ENCODE measurements around the gene DIPK1B. TPM values are rescaled to one million over a fixed set of nuclear protein-coding genes. Genes with fewer than 3 reads are reported as not detected.

The DIPK1B gene
- total RNA-seq, 1 donor from 2014 or later, result 2.2 TPM

GRCh38 chr9:136668983-136669790, 43.2 kb upstream of the DIPK1B start:
- ChIA-PET CTCF (interaction anchor here (0.6 kb wide), 1 partner anchor 1190 kb away, joined by 3 read pairs; no protein-coding TSS in a partner anchor), POLR2A (no interaction called here)
- no peaks in the 10 kb centered on the region for H3K9me3 Mint-ChIP-seq
- H3K27me3 Mint-ChIP-seq, result peaks cover 12% of the 10 kb centered on the region
- peaks cover 6% of the 10 kb centered on the region for H3K4me1 Mint-ChIP-seq
- peaks cover 5% of the 10 kb centered on the region for H3K36me3 Mint-ChIP-seq (ENCODE audit: low read depth)
- DNase-seq (no peak), ATAC-seq (ENCODE audit: low read depth) (no peak)
- no peak overlapping the region for H3K27ac Mint-ChIP-seq
- intact Hi-C loops (cut with micrococcal nuclease), result loop anchor here (2.0 to 10.0 kb wide), 2 partner anchors 18 to 46 kb away; partner anchors contain the start of genes AGPAT2 and DIPK1B
- H3K4me3 Mint-ChIP-seq, result no peak overlapping the region
- TF ChIP-seq CTCF (IDR thresholded peaks at IDR 0.05), result no peak

DNA sequence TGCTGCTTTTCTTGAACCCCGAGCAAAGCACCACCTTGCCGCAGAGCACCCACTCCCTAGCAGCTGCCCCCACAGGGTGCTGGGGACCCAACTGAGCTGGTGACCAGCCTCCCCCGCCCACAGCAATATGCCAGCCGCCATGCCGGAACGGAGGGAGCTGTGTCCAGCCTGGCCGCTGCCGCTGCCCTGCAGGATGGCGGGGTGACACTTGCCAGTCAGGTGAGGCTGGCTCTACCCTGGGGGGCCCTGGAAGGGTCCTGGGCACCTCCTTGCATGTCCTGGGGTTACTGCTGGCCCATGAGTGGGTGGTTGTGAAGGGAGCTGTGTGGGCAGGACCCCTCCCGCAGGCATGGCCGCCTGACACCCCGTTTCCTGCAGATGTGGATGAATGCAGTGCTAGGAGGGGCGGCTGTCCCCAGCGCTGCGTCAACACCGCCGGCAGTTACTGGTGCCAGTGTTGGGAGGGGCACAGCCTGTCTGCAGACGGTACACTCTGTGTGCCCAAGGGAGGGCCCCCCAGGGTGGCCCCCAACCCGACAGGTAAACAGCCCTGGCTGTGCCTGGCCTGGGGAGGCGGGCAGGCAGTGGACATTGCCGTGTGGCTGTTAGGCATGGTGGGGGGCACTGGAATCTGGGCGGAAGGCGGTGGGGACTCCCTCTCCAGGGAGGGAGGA, 42.4 kb upstream of the DIPK1B start:
- H3K4me1 Mint-ChIP-seq, result peaks cover 3% of the 10 kb centered on the region
- no peaks in the 10 kb centered on the region for H3K9me3 Mint-ChIP-seq
- CTCF ChIA-PET, result no interaction called here
- POLR2A ChIA-PET, result no interaction called here
- no peak overlapping the region for H3K4me3 Mint-ChIP-seq
- TF ChIP-seq CTCF (IDR thresholded peaks at IDR 0.05), result no peak
- intact Hi-C loops (cut with micrococcal nuclease), result loop anchor here (2.0 to 10.0 kb wide), 2 partner anchors 17 to 45 kb away; partner anchors contain the start of genes AGPAT2 and DIPK1B
- peaks cover 11% of the 10 kb centered on the region for H3K36me3 Mint-ChIP-seq (ENCODE audit: low read depth)
- DNase-seq (no peak), ATAC-seq (ENCODE audit: low read depth) (no peak)
- peaks cover 9% of the 10 kb centered on the region for H3K27me3 Mint-ChIP-seq
- no peak overlapping the region for H3K27ac Mint-ChIP-seq

DNA sequence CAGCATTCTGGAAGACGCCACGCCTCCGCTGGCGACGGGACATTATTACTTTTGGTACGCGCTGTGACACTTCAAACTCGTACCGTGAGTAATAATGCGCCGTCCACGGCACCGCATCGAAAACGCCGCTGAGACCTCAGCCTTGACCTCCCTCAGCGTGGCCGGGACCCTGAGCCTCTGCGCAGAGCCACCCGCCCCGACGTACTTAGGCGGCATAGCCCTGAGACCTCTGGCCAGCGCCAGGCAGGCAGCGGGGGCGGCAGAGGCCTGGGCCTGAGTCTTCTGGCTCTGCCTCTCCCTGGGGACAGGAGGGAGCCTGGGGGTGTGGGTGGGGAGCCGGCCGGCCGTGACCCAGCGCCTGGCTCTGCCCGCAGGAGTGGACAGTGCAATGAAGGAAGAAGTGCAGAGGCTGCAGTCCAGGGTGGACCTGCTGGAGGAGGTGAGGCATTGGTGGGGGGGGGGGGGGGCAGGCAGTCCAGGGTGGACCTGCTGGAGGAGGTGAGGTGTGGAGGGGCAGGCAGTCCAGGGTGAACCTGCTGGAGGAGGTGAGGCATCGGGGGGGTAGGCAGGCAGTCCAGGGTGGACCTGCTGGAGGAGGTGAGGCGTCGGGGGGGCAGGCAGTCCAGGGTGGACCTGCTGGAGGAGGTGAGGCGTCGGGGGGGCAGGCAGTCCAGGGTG, 41.7 kb upstream of the DIPK1B start:
- ATAC-seq (ENCODE audit: low read depth), result no peak
- Mint-ChIP-seq H3K27ac (no peak overlapping the region), H3K27me3 (peaks cover 7% of the 10 kb centered on the region), H3K4me1 (no peaks in the 10 kb centered on the region), H3K36me3 (ENCODE audit: low read depth) (peaks cover 11% of the 10 kb centered on the region), H3K9me3 (no peaks in the 10 kb centered on the region), H3K4me3 (no peak overlapping the region)
- CTCF ChIA-PET, result interaction anchor here (0.6 to 1.1 kb wide), 2 partner anchors 9 to 52 kb away, joined by 3 read pairs; no protein-coding TSS in a partner anchor
- POLR2A ChIA-PET, result no interaction called here
- DNase-seq, result no peak
- intact Hi-C loops (cut with micrococcal nuclease), result no loop called here
- no peak for TF ChIP-seq CTCF (IDR thresholded peaks at IDR 0.05)

- ATAC-seq (ENCODE audit: low read depth) (no peak), DNase-seq (no peak)
- POLR2A ChIA-PET, result interaction anchor here (0.7 to 0.8 kb wide), 2 partner anchors 30 to 55 kb away, joined by 5 to 8 read pairs; no protein-coding TSS in a partner anchor
- CTCF ChIA-PET, result interaction anchor here (0.6 to 2.1 kb wide), 5 partner anchors 9 to 183 kb away, joined by 3 to 7 read pairs (median 3); no protein-coding TSS in a partner anchor
- no peak overlapping the region for H3K4me3 Mint-ChIP-seq
- H3K9me3 Mint-ChIP-seq, result no peaks in the 10 kb centered on the region
- no peaks in the 10 kb centered on the region for H3K4me1 Mint-ChIP-seq
- H3K27me3 Mint-ChIP-seq, result peaks cover 7% of the 10 kb centered on the region
- TF ChIP-seq CTCF (IDR thresholded peaks at IDR 0.05), result no peak
- intact Hi-C loops (cut with micrococcal nuclease), result no loop called here
- peaks cover 11% of the 10 kb centered on the region for H3K36me3 Mint-ChIP-seq (ENCODE audit: low read depth)
- H3K27ac Mint-ChIP-seq, result no peak overlapping the region
Measured at GRCh38 chr9:136671254-136671614, 41.1 kb upstream of the DIPK1B start.
